ENCODE data around the gene ST6GAL2. TPM values are rescaled to one million over a fixed set of nuclear protein-coding genes. Genes with fewer than 3 reads are reported as not detected.

Gene ST6GAL2
- total and polyA plus RNA-seq, 12 donors = 0.03 to 0.57 (median 0.13) TPM; not detected in 1

GRCh38 chr2:106804161-106804560 lies 81.8 kb downstream of the ST6GAL2 start:
- Histone ChIP-seq H3K27ac (no peak overlapping the region), H3K36me3 (replicated peaks in 1 of 2) (no peaks in the 10 kb centered on the region), H3K4me1 (replicated peaks in 1 of 2) (no peaks in the 10 kb centered on the region), H3K4me3 (no peak overlapping the region), H3K9me3 (replicated peaks in 1 of 3) (no peaks in the 10 kb centered on the region), H3K27me3 (no peaks in the 10 kb centered on the region)
- WGBS, 4 donors = 59 to 75% (median 63%) methylated on average over 1 of the region's 1 CpG
- TF ChIP-seq CTCF (IDR thresholded peaks at IDR 0.05) (no peak), POLR2A (IDR thresholded peaks at IDR 0.05) (no peak)
- intact Hi-C loops (cut with DNase I) = no loop called here
- no peak for DNase-seq

GRCh38 chr2:106800976-106801655 lies 84.9 kb downstream of the ST6GAL2 start:
- 70 to 75% (median 72%) methylated on average over 10 of the region's 10 CpGs for WGBS, 4 donors
- H3K4me3 ChIP-seq = no peak overlapping the region
- intact Hi-C loops (cut with DNase I) = no loop called here
- DNase-seq = no peak
- H3K36me3 ChIP-seq (replicated peaks in 1 of 2) = no peaks in the 10 kb centered on the region
- no peaks in the 10 kb centered on the region for H3K9me3 ChIP-seq (replicated peaks in 1 of 3)
- H3K27me3 ChIP-seq = no peaks in the 10 kb centered on the region
- no peaks in the 10 kb centered on the region for H3K4me1 ChIP-seq (replicated peaks in 1 of 2)
- no peak overlapping the region for H3K27ac ChIP-seq
- TF ChIP-seq POLR2A (IDR thresholded peaks at IDR 0.05) = no peak
- TF ChIP-seq CTCF (IDR thresholded peaks at IDR 0.05) = no peak

GRCh38 chr2:106800180-106800579 lies 85.8 kb downstream of the ST6GAL2 start:
- Histone ChIP-seq H3K9me3 (replicated peaks in 1 of 3) (no peaks in the 10 kb centered on the region), H3K36me3 (replicated peaks in 1 of 2) (no peaks in the 10 kb centered on the region), H3K4me1 (replicated peaks in 1 of 2) (no peaks in the 10 kb centered on the region), H3K27me3 (no peaks in the 10 kb centered on the region), H3K4me3 (no peak overlapping the region), H3K27ac (no peak overlapping the region)
- intact Hi-C loops (cut with DNase I) = no loop called here
- WGBS, 4 donors = 87 to 93% (median 89%) methylated on average over 3 to 4 of the region's 4 CpGs
- no peak for TF ChIP-seq POLR2A (IDR thresholded peaks at IDR 0.05)
- TF ChIP-seq CTCF (IDR thresholded peaks at IDR 0.05) = no peak
- DNase-seq = no peak

- intact Hi-C loops (cut with DNase I) = no loop called here
- Histone ChIP-seq H3K4me3 (no peak overlapping the region), H3K9me3 (replicated peaks in 1 of 3) (no peaks in the 10 kb centered on the region), H3K4me1 (replicated peaks in 1 of 2) (no peaks in the 10 kb centered on the region), H3K27ac (no peak overlapping the region), H3K36me3 (replicated peaks in 1 of 2) (no peaks in the 10 kb centered on the region), H3K27me3 (no peaks in the 10 kb centered on the region)
- TF ChIP-seq POLR2A (IDR thresholded peaks at IDR 0.05) (no peak), CTCF (IDR thresholded peaks at IDR 0.05) (no peak)
- no peak for DNase-seq
- WGBS, 4 donors = 57 to 69% (median 60%) methylated on average over 5 of the region's 5 CpGs
Observed at GRCh38 chr2:106798826-106799552, 87.0 kb downstream of the ST6GAL2 start.
